Upper lobe of left lung (tissue), 4 donors: ENCODE measurements around the gene CTDP1.

ENCODE experiments used
- EP300 ChIP-seq, 4 donors: sonication (generic); formaldehyde crosslinking; IDR thresholded peaks; one replicate each; pipeline ENCODE4 v1.5.1; 2017; ENCODE audit warnings: antibody characterized with exemption in 4 of 4, control low read depth in 2 of 4
- POLR2A ChIP-seq, 4 donors: fragments of 450-650 bp; IDR thresholded peaks; one replicate each; pipeline ENCODE4 v1.5.1; 2016 to 2017; ENCODE audit warnings: antibody characterized with exemption in 4 of 4, mild to moderate bottlenecking in 2 of 4
- POLR2AphosphoS5 ChIP-seq, 2 donors: sonication (generic); formaldehyde crosslinking; IDR thresholded peaks; one replicate each; pipeline ENCODE4 v1.5.1; 2017; ENCODE audit warnings: antibody characterized with exemption in 2 of 2
- TF ChIP-seq, protein P1 (sequence below), 6 experiments: fragments of 450-650 bp in 4 of 6; fragments of 200-600 bp in 2 of 6; sonication (generic) in 2 of 6; IDR thresholded peaks; one replicate each; pipeline ENCODE4 v1.5.1; 2016 to 2019; ENCODE audit warnings: antibody characterized with exemption in 6 of 6

DNA sequence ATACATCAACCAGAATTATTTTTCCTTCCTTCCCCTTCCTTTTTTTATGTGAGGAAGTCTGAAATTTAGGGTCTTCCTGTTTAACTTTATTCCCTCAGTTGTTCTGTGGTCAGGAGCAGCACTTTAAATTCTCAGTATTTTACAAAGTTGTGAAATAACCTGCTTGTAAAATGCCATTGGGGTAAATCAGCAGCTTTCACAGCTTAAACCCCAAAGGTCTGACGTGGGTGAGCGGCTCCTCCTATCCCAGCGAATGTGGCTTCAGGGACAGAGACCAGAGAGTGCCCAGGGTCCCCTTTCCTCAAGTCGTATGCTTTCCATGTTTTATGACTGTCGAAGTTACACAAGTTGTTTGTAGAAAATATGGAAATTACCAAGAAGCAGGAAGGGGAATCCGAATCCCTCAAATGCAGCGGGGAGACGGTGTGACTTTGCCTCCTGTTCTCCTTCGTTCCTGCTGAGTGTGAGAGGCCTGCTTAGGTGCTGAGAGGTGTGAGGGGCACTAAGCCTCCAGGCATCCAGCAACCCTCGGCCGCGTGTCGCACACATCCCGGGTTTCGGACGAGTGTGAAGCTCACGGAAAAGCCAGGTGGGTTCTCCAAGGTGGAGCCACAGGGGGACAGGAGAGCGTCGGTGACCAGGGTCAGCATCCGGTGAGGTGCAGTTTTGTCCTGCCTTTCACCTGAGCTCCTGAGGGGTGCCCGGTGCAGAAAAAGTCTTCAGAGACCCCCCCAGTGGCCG is 107.4 kb downstream of the CTDP1 start:
- TF ChIP-seq, protein P1, sequence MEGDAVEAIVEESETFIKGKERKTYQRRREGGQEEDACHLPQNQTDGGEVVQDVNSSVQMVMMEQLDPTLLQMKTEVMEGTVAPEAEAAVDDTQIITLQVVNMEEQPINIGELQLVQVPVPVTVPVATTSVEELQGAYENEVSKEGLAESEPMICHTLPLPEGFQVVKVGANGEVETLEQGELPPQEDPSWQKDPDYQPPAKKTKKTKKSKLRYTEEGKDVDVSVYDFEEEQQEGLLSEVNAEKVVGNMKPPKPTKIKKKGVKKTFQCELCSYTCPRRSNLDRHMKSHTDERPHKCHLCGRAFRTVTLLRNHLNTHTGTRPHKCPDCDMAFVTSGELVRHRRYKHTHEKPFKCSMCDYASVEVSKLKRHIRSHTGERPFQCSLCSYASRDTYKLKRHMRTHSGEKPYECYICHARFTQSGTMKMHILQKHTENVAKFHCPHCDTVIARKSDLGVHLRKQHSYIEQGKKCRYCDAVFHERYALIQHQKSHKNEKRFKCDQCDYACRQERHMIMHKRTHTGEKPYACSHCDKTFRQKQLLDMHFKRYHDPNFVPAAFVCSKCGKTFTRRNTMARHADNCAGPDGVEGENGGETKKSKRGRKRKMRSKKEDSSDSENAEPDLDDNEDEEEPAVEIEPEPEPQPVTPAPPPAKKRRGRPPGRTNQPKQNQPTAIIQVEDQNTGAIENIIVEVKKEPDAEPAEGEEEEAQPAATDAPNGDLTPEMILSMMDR (IDR thresholded peaks at IDR 0.05), result no peak
- no peak for TF ChIP-seq POLR2AphosphoS5 (IDR thresholded peaks at IDR 0.05)
- TF ChIP-seq POLR2A (IDR thresholded peaks at IDR 0.05), result no peak
- TF ChIP-seq EP300 (IDR thresholded peaks at IDR 0.05), result no peak
